ENCODE results near the gene PBX2.
"Not testable (repeated sequence)": the region's sequence is repeated elsewhere in the genome, so short reads cannot be mapped to it uniquely, and the experiment has no call there.

The PBX2 gene

DNA sequence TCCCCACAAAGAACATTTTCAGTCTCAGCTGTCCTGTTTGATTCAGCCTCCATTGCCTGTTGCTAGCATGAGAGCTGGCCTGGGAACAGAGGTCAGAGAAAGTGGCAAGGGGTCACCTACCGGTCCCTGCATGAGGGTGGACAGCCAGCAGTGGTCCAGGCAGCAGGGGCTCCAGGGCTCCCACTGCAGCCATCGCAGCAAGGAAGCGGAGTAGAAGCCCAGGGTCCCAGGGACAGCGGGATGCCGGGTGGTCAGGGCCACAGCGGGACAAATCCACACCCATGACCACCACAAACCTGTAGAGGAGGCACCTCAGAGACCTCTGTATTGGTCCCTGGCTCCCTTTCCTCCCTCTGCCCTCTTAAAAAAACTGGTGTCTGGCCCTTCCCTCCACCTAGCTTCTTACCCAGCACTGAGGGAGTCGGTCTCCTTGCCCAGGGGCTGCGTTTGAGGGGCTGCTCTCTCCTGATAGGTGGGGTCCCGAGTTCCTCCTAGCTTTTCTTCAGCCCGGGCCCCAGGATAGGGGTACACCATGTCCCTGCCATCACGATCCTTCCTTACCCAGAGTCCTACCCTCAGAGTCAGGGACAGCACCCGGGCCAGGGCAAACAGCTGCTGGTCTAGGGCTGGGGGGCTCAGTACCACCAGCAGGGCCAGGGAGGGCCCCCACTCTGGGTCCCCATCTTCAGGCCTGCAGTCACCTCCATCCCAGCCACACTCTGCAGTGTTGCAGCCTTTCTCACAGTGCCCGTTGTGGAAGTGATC, 10.9 kb upstream of the PBX2 start:
- DNase-seq, result no peak

GRCh38 chr6:32198866-32199265, 8.9 kb upstream of the PBX2 start:
- no peak for DNase-seq

DNA sequence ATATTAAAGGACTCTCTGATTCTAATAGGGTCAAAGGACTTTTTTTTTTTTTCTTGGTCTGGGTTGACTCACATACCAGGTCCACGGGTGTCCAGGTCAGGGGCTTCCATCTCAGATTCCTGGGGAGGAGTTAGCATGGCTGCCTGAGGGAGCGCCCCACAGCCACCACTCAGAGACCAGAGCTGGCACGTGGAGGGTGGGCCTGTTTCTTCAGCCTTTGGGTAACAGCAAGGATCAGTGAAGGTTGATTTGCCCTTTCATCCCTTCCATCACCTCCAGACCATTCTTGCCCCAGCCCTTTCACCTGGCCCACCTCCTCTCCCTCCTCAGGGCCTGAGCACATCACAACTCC, 8.3 kb upstream of the PBX2 start:
- DNase-seq, result no peak

GRCh38 chr6:32196682-32197616, 6.9 kb upstream of the PBX2 start:
- DNase-seq, result peak; percentile 58

- DNase-seq, result peak; percentile 88
Observed at GRCh38 chr6:32195902-32196681, 6.1 kb upstream of the PBX2 start.

- DNase-seq, result peak; percentile 97
Observed at GRCh38 chr6:32195652-32195901, 5.6 kb upstream of the PBX2 start.

DNA sequence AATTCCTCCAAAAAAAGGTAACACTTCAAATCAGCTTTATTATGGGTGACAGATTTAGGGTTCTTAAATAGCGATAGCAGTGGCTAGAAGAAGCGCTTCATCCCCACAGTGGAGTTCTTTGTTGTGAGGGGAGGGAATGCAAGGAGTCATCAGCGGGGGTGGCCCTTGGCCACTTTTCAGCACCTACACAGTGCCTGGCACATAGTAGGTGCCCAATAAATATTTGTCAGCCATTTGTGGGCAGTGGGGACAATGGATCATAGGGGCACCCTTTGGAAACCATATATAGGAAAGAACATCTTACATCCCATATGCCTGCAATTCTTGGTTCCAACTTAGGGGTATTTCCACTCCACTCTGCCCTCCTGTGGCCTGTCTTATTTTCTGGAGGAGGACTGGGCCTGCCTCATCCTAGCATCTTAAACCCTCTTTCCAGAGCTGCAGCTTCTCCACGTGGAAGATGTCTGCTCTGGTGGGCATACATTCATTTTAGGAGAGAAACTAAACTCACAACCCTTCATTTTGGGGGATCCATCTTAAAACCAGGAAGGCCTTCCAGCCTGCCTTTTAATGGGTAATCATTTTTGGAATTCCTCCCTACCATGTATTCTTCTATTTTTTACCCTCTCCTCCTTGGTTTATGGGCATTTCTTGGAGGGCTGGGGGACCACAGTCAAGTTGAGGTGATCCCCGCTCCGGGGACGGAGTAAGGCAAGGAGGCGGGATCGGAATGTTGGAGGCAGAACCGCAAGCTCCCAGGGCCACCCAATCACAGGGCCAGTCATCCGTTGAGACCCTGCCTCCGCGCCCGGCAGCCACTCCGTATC, 5.0 kb upstream of the PBX2 start:
- DNase-seq, result no peak

GRCh38 chr6:32194388-32194787, 4.4 kb upstream of the PBX2 start:
- DNase-seq, result no peak

DNA sequence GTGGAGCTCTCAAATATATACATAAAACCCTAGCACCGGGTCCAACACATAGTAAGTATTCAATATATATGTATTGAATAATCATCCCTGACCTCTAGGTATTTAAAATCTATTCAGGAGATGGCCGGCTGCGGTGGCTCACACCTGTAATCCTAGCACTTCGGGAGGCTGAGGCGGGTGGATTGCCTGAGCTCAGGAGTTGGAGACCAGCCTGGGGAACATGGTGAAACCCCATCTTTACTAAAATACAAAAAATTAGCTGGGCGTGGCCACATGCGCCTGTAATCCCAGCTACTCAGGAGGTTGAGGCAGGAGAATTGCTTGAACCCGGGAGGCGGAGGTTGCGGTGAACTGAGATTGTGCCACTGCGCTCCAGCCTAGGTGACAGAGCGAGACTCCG, 3.1 kb upstream of the PBX2 start:
- DNase-seq, result not testable (repeated sequence)

GRCh38 chr6:32192608-32193039, 2.6 kb upstream of the PBX2 start, which contains the start of gene GPSM3:
TSS of gene GPSM3 (minus strand) at chr6:32192643. CDS start at chr6:32192513, 130 bp downstream.
- DNase-seq, result no peak

DNA sequence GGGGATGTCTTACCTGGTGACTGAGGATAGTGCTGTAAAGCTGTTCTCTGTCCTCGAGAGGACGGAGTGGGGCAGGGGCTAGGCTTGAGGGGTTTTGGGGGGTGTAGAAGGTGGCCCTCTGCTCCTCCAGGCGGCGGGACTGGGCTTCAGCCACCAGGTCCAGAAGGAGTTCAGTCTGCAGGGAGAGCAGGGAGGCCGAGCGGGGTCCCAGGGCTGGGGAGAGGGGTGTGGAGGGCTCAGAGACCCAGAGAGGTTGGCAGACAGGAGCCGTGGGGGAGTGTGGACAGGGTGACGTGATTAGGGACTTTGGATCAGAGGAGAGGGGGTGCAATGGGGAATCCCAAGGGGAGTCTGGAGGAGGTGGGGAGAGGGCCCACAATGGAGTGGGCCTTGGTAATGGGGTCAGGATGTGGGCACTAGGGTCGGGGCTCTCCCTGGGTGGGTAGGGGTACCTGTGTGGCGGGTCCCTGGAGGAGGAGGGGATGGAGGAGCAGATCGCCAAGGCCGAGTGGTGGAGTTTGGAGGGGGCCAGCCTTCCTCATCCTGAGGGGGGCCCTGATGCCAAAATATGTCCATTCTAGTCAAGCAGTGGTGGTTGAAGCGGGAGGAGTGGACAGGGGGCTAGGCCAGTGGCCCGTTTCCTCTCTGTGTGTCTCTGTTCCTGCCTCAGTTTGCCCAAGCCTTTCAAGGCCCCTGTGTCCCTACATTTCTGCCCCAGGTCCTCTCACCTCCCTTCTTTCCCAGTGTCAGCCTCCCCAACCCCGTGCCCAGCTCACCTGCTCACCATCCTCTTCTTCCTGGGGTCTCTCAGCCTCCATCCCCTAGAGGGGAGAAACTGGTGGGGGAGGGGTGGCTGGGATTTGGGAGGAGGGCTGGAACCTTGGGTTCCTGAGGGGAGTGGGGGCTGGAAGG, 1.9 kb upstream of the PBX2 start:
- no peak for DNase-seq

GRCh38 chr6:32190911-32191677, 1.1 kb upstream of the PBX2 start:
- no peak for DNase-seq

DNA sequence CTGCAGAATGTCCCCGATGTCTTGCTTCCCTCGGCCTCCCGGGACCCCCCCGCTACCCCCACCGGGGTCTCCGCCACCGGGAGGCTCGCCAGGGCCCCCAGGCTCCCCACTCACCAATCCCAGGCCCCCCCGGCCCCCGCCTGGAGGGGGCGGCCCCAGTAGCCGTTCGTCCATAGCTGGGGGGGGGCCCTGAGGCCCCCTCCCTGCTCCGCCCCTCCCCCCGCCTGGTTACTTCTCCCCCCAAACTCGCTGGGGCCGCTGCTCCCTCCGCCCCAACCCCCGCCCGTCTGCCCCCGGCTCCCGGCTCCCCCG, 304 bp downstream of the PBX2 start:
- DNase-seq, result no peak

DNA sequence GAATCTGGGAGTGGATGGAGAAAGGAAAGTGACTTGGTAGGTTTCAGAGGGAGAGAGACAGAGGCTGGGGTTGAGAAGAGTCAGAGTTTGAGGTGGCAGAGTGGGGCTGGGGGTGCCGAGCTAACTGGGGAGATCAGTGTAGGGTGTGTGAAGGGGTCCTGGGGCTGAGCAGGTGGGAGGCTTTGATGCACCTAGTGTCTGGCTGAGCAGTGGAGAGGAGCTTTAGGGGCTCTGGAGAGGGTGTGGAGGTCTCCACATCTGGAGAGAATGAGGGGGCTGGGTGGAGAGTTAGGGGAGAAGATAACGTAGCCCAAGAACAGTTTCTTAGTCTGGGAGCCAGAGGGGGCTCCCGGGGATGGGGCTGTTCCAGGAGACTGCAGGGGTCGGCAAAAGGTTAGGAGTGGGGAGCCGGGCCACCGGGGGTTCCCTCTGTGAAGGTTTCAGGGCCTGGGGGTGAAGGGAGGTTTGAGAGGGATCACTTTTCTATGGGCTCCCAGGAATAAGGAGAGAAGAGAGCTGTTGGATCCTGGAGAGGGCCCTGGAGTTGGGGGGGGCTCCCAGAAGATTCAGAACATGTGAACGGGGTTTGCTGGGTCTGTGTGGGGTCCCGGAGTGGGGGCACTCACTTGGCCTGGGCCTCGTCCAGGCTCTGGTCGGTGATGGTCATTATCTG, 797 bp downstream of the PBX2 start:
- DNase-seq, result no peak

DNA sequence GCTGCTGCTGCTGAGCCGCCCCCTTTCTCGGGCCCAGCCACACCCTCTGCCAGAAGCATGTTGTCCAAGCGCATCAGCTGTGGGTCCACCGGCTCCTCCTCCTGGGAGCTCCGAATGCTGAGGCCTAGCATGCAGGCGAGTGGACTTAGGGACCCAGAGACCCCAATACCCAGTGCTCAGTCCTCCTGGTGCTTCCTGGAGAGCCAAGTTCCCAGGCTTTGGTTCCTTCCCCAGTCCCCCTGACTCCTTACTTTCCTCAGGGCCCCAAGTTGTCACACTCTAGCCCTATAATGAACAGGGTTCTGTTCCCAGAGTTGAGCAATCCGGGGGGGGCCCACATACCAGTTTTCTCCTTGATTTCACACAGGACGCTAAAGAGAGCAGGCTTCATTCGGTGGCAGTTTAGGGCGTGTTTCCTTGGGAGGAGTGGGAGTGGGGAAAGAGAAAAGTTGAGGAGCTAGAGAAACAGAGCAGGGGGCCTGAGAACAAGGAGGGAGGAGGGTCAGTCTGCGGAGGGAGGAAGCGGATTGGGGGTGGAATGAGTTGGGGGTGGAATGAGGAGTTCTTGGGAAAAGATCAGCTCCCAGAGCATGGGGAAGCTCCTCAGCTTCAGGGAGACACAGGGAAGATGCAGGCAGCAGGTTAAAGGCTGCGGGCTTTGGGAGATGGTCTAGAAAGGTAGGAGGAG, 1.5 kb downstream of the PBX2 start:
- no peak for DNase-seq

DNA sequence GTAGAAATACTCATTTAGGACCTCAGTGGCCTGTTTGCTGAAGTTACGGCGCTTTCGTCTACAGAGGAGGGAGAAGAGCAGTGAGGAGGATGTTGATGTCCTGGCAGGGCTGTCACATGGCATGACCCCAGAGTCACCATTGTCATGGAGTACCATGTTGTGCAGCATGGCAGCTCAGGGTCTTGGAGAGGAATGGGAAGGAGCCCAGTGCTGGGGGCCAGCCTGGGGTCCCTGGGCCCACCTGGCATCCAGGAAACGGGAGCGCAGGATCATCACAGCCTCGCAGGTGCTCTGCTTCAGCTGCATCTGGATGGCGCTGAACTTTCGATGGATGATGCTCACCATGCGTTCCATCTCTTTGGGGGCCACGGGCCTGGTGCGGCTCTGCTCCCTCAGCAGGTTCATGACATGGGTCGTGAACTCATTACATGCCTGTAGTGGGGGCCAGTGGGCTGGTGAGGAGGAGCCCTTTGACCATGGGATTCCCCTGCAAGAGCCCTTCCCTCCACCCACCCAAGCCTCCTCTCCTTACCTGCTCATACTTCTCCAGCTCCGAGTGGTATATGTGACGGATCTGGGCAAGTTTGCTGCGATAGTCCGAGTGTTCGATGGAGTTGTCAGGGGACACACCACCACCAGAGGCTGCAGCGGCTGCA, 2.1 kb downstream of the PBX2 start:
- not testable (repeated sequence) for DNase-seq

- DNase-seq, result no peak
Observed at GRCh38 chr6:32187009-32187709, 2.8 kb downstream of the PBX2 start.

DNA sequence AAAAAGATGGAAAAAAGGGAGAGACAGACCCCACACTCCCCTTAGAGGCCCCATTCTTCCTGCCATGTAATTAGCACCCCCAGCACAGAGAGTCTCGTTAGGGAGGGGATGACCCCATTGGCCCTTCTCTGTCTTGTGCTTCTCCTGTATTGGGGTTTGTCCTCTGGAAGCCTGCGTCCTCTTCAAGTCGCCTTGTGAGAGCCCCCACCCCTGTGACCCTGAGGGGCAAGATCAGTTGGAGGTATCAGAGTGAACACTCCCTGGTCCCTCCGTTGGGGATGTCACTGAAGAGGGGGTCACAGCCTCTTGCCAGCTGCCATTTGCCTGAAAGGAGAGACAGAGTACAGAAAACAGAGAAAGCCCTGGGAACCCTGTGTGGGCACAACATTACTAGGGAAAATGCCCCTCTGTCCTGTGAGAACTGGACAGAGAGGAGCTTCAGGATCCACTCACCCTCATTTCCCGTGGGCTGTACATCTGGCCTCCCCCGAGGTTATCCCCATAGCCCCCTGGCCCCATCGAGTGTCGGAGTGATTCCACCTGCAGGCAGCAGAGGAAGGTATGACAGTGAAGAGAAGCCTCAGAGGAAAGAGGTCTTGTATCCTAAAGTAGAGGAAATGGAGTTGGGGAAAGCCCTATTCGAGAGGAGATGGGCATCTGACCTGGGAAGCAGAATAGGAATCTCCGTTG, 3.7 kb downstream of the PBX2 start:
- not testable (repeated sequence) for DNase-seq
